Neural crest cell (in vitro differentiated cells): ENCODE measurements around the gene C2CD2. TPM values are rescaled to one million over a fixed set of nuclear protein-coding genes. Genes with fewer than 3 reads are reported as not detected.

Experiments used
- DNase-seq: peaks from one replicate; pipeline ENCODE4 v3.0.0; 2021; ENCODE audit warnings: low read depth, mixed read lengths, low spot score
- H3K27ac Mint-ChIP-seq: one replicate; pipeline ENCODE4 v1.8.0; 2021; ENCODE audit warnings: mild to moderate bottlenecking, mixed read lengths; ENCODE audit not compliant: unreplicated experiment
- H3K27me3 Mint-ChIP-seq: 2 replicates; pipeline ENCODE4 v1.8.0; 2021; ENCODE audit warnings: low read depth, mild to moderate bottlenecking, mixed read lengths
- H3K36me3 Mint-ChIP-seq: 2 replicates; pipeline ENCODE4 v1.8.0; 2021; ENCODE audit warnings: low read depth, mild to moderate bottlenecking, mixed read lengths
- H3K4me1 Mint-ChIP-seq: 2 replicates; pipeline ENCODE4 v1.8.0; 2021; ENCODE audit warnings: mixed read lengths
- H3K4me3 Mint-ChIP-seq: one replicate; pipeline ENCODE4 v1.8.0; 2021; ENCODE audit warnings: mild to moderate bottlenecking, mixed read lengths
- H3K9me3 Mint-ChIP-seq: 2 replicates; pipeline ENCODE4 v1.8.0; 2021; ENCODE audit warnings: mixed read lengths
- total RNA-seq: library from RNA; stranded (reverse); gene quantifications from 2 replicates; pipeline ENCODE4 v1.2.1, GENCODE V29; 2021
- TF ChIP-seq, protein P1 (sequence below): fragments of 200-600 bp; sonication (generic); conservative IDR thresholded peaks from 2 replicates; pipeline ENCODE4 v1.5.0; 2021; ENCODE audit warnings: antibody characterized with exemption, mild to moderate bottlenecking

C2CD2 gene
- total RNA-seq, 1 donor from 2014 or later: 13.0 TPM

DNA sequence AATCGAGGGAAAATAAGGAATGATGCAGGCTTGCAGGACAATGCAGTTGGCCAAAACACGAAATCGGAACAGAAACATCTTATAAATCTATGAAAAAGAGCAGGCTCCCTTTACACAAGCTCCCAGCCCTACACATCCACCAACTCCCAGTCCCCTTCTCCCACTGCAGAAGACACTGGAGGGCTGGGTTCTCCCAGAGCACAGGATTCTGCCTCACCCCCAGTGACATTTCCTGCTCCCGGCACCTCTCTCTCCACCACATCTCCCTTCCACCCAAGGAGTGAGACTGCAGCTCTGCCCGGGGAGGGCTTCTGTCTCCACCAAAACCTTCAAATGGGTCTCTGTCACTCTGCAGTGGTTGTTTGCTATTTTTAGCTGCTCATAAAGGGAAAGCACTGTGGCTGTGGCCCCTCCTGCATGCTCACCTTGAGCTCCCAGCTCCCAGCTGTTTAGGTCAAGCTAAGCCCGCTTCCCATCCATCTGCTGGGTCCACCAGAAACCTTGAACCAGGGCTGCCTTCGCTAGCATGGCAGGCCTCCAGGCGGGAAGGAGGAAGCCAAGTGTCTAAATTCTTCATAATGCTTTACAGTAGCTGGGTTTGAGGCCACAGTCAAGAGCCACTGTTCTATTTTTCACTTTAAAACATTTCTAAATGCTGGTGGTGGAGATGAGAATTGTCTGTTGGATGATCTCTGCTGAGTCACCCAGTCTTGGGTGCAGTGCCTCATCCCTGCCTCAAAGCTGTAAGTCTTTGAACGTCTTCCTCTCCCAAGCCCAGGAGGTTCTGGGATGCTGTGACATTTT lies 3.3 kb upstream of the C2CD2 start:
- peaks cover 2% of the 10 kb centered on the region for H3K36me3 Mint-ChIP-seq
- H3K9me3 Mint-ChIP-seq: no peaks in the 10 kb centered on the region
- H3K4me1 Mint-ChIP-seq: peaks cover 41% of the 10 kb centered on the region
- TF ChIP-seq, protein P1, sequence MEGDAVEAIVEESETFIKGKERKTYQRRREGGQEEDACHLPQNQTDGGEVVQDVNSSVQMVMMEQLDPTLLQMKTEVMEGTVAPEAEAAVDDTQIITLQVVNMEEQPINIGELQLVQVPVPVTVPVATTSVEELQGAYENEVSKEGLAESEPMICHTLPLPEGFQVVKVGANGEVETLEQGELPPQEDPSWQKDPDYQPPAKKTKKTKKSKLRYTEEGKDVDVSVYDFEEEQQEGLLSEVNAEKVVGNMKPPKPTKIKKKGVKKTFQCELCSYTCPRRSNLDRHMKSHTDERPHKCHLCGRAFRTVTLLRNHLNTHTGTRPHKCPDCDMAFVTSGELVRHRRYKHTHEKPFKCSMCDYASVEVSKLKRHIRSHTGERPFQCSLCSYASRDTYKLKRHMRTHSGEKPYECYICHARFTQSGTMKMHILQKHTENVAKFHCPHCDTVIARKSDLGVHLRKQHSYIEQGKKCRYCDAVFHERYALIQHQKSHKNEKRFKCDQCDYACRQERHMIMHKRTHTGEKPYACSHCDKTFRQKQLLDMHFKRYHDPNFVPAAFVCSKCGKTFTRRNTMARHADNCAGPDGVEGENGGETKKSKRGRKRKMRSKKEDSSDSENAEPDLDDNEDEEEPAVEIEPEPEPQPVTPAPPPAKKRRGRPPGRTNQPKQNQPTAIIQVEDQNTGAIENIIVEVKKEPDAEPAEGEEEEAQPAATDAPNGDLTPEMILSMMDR: no peak
- no peak for DNase-seq
- H3K4me3 Mint-ChIP-seq: peak overlapping the region; percentile 32
- no peak overlapping the region for H3K27ac Mint-ChIP-seq
- peaks cover 22% of the 10 kb centered on the region for H3K27me3 Mint-ChIP-seq

DNA sequence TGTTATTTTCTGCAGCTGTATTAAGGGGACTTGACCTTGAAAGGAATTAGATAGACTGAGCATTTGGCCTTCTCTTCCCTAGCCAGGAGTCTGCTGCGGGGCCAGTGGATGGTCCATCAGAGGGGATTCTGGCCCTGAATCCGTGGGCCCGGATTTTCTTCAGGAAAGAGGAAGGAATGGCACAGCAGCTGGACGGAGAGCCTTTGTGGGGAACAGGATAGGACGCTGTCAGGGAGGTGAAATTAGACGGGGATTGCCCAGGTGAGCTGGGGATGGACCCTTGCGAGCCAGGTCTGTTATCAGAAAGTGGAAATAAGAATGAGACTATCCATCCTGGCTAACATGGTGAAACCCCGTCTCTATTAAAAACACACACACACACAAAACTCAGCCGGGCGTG lies 1.7 kb upstream of the C2CD2 start:
- peaks cover 32% of the 10 kb centered on the region for H3K27me3 Mint-ChIP-seq
- no peak overlapping the region for H3K27ac Mint-ChIP-seq
- DNase-seq: no peak

DNA sequence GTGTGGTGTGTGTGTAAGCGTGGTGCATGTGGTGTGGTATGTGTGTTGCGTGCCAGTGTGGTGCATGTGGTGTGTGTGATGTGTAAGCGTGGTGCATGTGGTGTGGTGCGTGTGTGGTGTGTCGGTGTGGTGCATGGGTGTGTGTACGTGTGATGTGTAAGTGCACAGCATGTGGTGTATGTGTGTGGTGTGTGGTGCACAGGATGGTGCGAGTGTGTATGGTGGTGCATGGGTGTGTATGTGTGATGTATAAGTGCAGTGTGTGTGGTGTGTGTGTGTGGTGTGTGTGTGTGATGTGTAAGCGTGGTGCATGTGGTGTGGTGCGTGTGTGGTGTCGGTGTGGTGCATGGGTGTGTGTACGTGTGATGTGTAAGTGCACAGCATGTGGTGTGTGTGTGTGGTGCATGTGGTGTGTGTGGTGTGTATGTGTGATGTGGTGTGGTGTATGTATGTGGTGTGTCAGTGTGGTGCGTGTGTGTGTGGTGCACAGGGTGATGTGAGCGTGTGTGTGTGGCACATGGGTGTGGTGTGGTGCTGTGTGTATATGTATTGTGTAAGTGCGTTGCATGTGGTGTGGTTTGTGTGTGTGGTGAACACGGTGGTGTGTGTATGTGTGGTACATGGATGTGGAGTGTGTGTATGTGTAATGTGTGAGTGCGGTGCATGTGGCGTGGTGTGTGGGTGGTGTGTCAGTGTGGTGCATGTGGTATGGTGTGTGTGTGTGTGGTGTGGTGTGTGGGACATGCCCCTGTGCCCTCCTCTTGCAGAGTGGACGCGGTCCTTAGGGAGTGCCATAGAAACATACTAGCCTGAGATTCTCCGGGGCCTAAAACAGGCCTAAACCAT lies 1.1 kb upstream of the C2CD2 start:
- TF ChIP-seq, protein P1: no peak
- Mint-ChIP-seq H3K27me3 (peaks cover 34% of the 10 kb centered on the region), H3K9me3 (no peaks in the 10 kb centered on the region), H3K4me1 (peaks cover 33% of the 10 kb centered on the region), H3K27ac (no peak overlapping the region), H3K36me3 (peaks cover 2% of the 10 kb centered on the region), H3K4me3 (no peak overlapping the region)
- no peak for DNase-seq

More for the DNA sequence above, 1.7 kb upstream of the C2CD2 start:
- Mint-ChIP-seq H3K36me3 (peaks cover 2% of the 10 kb centered on the region), H3K9me3 (no peaks in the 10 kb centered on the region), H3K4me1 (peaks cover 37% of the 10 kb centered on the region), H3K4me3 (no peak overlapping the region)
- TF ChIP-seq, protein P1: no peak

DNA sequence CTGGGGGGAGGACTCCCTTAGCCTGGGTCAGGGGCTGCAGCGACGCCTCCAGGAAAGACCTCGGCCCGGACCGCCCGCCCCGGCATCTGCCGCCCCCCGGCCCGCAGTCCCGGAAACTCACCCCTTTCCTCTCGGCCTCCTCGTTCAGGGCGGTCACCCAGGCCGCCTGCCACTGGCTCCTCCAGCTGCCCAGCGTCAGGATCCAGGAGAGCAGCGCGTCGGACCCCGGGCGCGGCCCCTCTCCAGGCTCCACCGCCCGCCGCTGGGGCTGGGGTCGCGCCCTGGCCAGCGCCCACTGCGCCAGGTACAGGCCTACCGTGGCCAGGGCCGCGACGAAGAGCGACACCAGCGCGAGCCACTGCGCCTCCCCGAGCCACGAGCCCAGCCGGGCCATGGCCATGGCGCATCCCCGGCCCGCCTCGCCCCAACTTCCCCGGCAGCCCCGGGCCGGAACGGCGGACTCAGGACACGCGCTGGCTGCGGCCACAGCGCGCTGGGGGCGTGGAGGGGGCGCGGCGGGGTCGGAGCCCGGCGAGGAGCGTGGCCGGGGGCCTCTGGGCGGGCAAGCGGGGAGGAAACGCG lies 478 bp downstream of the C2CD2 start:
- Mint-ChIP-seq H3K36me3 (peaks cover 2% of the 10 kb centered on the region), H3K9me3 (no peaks in the 10 kb centered on the region), H3K27me3 (peaks cover 34% of the 10 kb centered on the region), H3K27ac (no peak overlapping the region), H3K4me3 (peak overlapping the region; percentile 73), H3K4me1 (peaks cover 31% of the 10 kb centered on the region)
- TF ChIP-seq, protein P1: no peak
- no peak for DNase-seq

DNA sequence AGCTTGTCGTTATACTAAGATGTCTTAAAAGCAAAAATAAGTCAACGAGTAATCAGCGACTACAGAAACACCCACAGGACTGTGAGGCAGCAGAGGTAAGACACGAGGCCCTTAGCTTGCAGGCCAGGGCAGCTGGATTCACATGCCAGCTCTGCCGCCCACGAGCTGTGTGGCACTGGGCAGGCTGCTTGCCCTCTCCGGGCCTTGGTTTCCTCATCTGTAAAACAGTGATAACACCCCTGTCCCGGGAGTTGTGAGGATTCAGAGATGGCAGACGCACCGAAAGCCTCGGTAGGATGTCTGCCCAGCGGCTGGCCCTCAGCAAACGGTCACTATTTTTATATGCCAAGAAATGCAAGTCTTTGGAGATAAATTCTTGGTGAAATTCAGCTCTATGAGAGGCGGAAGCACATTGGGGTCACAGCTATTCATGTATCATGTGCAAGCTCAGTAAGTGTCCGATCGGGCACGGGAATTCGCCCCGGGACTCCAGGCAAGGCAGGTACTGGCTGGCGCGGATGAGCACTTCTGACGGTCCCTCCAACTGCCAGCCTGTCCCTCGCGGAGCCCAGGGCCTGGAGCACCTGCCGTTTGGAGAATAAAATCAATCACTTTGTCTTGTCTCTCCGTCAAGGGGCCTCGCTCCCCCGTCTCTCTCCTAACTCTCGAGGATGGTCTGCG lies 1.1 kb downstream of the C2CD2 start:
- Mint-ChIP-seq H3K9me3 (no peaks in the 10 kb centered on the region), H3K36me3 (peaks cover 2% of the 10 kb centered on the region), H3K27ac (no peak overlapping the region), H3K4me1 (peaks cover 34% of the 10 kb centered on the region), H3K4me3 (peak overlapping the region; percentile 73), H3K27me3 (peaks cover 34% of the 10 kb centered on the region)
- TF ChIP-seq, protein P1: no peak
- no peak for DNase-seq
